Measurements from ENCODE around the gene PDIA2.
"Not testable (repeated sequence)": the region's sequence is repeated elsewhere in the genome, so short reads cannot be mapped to it uniquely, and the experiment has no call there.

The PDIA2 gene

GRCh38 chr16:263944-264343, 19.0 kb upstream of the PDIA2 start:
- DNase-seq = no peak

- DNase-seq = no peak
Observed at GRCh38 chr16:264440-264951, 18.5 kb upstream of the PDIA2 start.

- DNase-seq = no peak
Observed at GRCh38 chr16:265002-265529, 17.9 kb upstream of the PDIA2 start.

GRCh38 chr16:265711-266110, 17.3 kb upstream of the PDIA2 start:
- no peak for DNase-seq

- DNase-seq = no peak
Observed at GRCh38 chr16:266258-267164, 16.5 kb upstream of the PDIA2 start.

- DNase-seq = not testable (repeated sequence)
Observed at GRCh38 chr16:267562-267961, 15.4 kb upstream of the PDIA2 start.

- no peak for DNase-seq
Observed at GRCh38 chr16:268141-269053, 14.6 kb upstream of the PDIA2 start.

- no peak for DNase-seq
Observed at GRCh38 chr16:269061-269796, 13.7 kb upstream of the PDIA2 start.

GRCh38 chr16:270381-271255, 12.3 kb upstream of the PDIA2 start:
- DNase-seq = no peak

GRCh38 chr16:272633-273546, 10.1 kb upstream of the PDIA2 start:
- no peak for DNase-seq

GRCh38 chr16:273547-274421, 9.2 kb upstream of the PDIA2 start:
- DNase-seq = no peak

GRCh38 chr16:275041-275641, 7.8 kb upstream of the PDIA2 start:
- peak; percentile 9 for DNase-seq

- no peak for DNase-seq
Observed at GRCh38 chr16:275786-276232, 7.2 kb upstream of the PDIA2 start, which contains the start of gene RGS11. TSS of gene RGS11 (minus strand) at chr16:275944. CDS start at chr16:275911, 33 bp downstream.

- no peak for DNase-seq
Observed at GRCh38 chr16:276426-277077, 6.4 kb upstream of the PDIA2 start.

GRCh38 chr16:278863-279366, 4.0 kb upstream of the PDIA2 start:
- peak; percentile 50 for DNase-seq

GRCh38 chr16:279531-279930, 3.4 kb upstream of the PDIA2 start:
- DNase-seq = no peak

- DNase-seq = no peak
Observed at GRCh38 chr16:280005-280460, 2.9 kb upstream of the PDIA2 start.

GRCh38 chr16:280552-280951, 2.4 kb upstream of the PDIA2 start, which contains the start of gene ARHGDIG:
TSS of gene ARHGDIG (plus strand) at chr16:280591. CDS start at chr16:280681, 90 bp downstream.
- no peak for DNase-seq

Data from activated CD4-positive, alpha-beta T cell treated with anti-CD3 and anti-CD28 coated beads, Interleukin-2, amount 50 U/mL, for 16 hours (primary cell).